ENCODE results near the gene ADGRV1.
"Not testable (repeated sequence)": the region's sequence is repeated elsewhere in the genome, so short reads cannot be mapped to it uniquely, and the experiment has no call there.

Gene ADGRV1

DNA sequence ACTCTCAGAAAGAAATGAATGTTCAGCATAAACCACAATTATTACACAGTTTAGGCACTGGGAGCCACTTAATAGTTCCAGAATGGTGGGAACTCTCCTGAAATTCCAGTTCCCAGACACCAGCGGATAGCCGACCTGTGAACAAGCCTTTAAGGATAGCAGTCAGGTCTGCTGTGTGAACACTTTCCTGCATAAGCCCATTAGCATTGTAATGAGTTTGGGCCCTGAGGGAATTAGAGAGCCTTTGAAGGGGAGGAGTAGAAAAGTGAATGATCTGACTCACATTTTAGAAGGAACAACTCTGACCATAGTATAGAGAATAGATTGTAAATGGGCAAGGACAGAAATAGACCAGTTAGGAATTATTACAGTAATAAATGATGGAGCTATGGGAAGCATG is 189.1 kb downstream of the ADGRV1 start:
- DNase-seq = no peak

DNA sequence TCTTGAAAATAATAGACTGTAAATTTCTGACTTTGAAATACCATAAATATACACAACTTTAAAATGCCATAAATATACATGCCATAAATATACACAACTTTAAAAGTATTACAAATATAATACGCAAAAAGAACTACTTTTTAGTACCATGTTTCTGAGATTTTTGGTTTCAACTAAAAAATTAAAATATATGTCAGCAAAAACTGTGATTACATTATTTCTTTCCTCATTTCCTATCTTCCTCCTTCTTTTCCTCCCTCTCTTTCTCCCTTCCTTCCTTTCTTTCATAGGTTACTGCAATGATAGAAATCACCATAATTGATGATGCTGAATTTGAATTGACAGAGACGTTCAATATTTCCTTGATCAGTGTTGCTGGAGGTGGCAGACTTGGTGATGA is 200.5 kb downstream of the ADGRV1 start:
- no peak for DNase-seq

DNA sequence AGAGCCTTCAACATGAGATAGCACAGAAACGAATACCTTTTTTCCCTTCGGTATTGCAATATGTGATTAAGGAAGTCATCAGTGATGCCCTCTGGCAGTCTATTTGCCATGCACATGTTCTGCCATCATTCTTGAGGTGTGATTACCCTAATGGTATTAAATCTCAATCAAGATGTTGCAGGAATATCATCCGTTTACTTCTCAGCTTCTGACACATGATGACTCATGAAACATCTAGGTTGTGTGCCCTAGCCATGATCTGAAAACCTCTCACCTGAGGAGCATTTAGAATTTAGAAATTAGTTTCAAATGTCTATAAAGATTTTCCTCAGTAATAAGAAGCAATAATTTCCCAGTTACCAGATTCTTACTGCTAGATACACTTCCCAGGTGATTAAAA is 209.1 kb downstream of the ADGRV1 start:
- no peak for DNase-seq

DNA sequence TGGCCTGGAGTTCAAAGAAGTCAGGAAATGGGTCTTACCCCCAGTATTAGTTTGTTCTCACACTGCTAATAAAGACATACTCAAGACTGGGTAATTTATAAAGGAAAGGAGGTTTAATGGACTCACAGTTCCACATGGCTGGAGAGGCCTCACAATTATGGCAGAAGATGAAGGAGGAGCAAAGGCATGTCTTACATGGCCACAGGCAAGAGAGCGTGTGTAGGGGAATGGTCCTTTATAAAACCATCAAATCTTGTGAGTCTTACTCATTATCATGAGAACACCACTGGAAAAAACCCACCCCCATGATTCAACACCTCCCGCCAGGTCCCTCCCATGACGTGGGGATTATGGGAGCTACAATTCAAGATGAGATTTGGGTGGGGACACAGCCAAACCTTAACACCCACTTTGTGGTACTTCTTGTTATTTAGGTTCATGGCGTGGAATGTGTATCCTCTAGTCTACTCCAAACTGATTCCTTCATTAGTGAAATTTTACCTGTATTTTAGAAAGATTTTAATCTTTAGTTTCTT is 211.5 kb downstream of the ADGRV1 start:
- not testable (repeated sequence) for DNase-seq

DNA sequence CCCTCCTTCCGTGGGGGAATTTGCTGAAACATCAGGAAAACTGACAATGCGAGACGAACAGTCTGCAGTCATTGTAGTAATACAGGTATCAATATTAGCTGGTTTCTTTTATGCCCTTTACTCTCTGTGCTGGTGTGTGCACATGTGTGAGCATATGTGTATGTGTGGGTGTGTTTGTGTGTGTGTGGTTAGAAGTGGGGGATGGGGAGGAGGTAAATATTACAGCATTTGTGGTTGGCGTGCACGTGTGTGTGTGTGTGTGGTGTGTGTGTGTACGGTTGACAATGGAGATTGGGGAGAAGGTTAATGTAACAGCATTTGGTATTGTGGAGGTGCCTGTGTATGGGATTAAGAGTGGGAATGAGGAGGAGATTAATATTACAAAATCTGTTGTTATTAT is 219.4 kb downstream of the ADGRV1 start:
- DNase-seq = no peak

DNA sequence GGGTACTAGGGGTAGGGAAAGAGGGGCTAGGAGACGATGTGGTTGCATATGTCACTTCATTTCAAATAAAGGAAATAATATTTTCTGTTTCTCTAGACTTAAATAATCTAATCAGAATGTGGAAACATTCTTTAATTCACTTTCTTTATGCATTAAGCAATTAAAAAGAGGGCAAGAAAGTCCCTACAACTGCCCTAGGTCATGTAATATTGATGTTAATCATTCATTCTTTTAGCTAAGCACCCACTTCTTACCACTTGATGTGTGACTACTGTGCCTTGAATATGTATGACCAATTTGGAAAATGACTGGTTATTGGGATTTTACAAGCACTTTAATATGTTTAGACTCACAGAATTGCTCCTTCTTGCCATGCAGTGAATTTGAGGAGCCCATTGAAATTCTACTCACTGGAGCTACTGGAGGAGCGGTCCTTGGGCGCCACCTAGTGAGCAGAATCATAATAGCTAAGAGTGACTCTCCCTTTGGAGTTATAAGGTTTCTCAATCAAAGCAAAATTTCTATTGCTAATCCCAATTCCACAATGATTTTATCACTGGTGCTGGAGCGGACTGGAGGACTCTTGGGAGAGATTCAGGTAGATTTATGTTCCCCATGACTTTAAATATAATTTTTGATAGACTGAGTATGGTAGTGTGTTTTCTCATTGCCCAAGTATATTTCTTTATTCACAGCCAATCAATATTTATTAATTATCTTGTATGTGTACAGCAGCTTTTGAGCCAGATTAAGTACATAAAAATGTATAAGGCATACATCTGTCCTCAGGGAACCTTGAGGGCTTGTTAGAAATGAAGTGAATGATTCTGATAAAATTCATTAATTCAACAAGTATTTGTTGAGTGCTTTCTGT is 225.1 kb downstream of the ADGRV1 start:
- peak; percentile 2 for DNase-seq

DNA sequence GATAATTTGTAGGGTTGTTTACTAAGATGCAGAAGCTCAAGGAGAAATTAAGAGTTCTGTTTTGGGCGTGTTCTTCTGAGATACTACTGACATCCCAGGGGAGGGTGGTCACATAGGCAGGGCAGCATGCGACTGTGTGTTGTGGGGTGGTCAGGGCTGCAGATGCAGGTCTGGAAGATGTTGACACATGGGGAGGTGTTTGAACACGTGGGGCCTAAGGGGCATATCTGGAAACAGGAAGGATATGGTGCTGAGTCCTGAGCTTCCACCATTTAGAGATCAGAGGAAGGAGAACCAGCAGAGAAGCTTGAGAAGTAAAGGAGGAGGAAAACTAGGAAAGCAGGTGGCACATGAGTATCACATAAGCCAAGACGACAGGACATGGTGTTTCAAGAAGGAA is 228.2 kb downstream of the ADGRV1 start:
- DNase-seq = no peak

DNA sequence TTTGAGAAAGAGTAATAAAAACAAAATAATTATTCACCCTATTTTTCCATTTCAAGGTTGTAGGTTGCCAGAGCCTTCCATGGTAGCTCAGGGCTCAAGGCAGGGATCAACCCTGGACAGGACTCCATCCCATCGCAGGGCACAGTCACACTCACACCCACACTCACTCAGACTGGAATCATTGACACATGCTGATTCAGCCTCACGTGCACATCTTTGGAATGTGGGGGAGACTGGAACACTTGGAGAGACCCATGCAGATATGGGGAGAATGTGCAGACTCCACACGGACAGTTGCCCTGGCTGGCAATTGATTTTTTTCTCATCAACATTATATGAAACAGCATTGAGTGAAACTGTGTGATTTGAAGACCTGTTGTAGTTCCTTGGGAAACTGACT is 234.1 kb downstream of the ADGRV1 start:
- DNase-seq = no peak

DNA sequence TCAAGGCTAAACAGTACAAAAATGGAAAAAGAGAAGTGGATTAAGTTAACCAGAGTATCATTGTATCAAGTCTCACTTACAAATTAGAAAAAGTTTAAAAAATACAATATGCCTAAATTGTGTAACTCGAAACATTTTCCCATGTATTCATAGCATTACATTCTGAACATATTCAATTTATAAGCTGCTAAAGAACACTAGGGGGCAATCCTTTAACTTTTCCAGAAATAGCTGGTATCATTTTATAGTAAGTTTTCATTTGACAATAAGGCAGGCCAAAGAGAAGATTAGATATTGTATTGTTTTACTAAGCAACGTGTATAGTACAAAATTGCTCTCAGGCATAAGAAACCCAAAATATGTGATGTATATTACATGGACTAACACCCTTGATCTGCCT is 234.6 kb downstream of the ADGRV1 start:
- DNase-seq = no peak

DNA sequence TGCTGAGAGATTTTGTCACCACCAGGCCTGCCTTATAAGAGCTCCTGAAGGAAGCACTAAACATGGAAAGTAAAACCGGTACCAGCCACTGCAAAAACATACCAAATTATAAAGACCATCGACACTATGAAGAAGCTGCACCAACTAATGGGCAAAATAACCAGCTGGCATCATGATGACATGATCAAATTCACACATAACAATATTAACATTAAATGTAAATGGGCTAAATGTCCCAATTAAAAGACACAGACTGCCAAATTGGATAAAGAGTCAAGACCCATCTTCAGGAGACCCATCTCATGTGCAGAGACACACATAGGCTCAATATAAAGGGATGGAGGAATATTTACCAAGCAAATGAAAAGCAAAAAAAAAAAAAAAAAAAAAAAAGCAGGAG is 238.3 kb downstream of the ADGRV1 start:
- DNase-seq = not testable (repeated sequence)

DNA sequence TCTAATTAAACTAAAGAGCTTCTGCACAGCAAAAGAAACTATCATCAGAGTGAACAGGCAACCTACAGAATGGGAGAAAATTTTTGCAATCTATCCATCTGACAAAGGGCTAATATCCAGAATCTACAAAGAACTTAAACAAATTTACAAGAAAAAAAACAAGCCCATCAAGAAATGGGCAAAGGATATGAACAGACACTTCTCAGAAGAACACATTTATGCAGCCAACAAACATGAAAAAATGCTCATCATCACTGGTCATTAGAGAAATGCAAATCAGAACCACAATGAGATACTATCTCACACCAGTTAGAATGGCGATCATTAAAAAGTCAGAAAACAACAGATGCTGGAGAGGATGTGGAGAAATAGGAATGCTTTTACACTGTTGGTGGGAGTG is 241.5 kb downstream of the ADGRV1 start:
- not testable (repeated sequence) for DNase-seq

DNA sequence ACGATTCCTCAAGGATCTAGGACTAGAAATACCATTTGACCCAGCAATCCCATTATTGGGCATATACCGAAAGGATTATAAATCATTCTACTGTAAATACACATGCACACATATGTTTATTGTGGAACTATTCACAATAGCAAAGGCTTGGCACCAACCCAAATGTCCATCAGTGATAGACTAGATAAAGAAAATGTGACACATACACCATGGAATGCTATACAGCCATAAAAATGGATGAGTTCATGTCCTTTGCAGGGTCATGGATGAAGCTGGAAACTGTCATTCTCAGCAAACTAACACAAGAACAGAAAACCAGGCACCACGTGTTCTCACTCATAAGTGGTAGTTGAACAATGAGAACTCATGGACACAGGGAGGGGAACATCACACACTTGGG is 241.9 kb downstream of the ADGRV1 start:
- DNase-seq = not testable (repeated sequence)

DNA sequence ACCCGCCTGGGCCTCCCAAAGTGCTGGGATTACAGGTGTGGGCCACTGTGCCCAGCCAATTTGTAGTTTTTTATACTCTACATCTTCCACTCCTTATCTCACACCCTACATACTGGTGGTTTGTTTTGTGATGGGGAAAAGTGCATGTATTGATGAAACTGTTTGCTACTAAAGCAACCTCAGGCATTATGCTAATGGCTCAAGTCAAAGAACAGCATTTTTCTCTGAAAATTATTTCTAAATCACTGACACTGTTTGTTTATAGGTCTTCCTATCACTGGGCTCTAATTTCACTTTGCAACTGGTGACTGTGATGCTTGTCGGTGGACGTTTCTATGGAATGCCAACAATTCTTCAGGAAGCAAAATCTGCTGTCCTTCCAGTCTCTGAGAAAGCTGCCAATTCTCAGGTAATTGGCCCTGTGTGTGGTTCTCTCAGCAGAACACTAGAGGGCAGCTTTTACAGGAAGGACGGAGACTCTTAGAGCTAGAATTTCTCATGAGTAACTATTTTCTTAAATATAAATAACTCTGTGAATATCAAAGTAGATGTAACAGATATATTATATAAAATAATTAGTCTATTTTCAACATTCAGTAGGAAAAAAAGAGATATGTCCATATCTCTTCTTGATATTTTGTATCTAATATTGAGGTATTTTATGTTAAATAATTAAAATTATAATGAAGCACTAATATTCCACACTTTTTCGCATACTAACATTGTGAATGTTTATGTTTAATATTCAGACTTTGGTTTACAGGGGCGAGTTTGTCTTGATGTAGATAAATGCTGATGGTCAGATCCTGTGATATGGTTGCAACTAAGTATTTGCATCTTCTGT is 244.1 kb downstream of the ADGRV1 start:
- DNase-seq = no peak

DNA sequence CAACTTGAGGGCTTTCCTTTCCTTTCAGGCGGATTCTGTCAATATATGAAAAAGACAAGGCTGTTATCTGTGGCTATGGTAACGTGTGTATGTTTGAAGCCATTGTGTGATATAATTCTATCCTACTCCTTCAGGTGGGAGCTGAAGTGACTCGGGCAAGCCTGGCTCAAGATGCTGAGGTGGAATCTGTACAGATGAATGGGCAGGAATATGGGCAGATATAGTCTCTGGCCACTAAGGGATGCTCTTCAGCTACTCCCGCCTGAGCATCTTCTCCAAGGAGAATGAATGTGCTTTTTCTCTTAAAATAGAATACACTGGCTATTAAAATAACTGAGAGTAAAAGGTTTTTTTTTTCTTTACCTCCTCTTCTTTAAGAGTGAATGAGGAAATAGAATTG is 244.8 kb downstream of the ADGRV1 start:
- no peak for DNase-seq

DNA sequence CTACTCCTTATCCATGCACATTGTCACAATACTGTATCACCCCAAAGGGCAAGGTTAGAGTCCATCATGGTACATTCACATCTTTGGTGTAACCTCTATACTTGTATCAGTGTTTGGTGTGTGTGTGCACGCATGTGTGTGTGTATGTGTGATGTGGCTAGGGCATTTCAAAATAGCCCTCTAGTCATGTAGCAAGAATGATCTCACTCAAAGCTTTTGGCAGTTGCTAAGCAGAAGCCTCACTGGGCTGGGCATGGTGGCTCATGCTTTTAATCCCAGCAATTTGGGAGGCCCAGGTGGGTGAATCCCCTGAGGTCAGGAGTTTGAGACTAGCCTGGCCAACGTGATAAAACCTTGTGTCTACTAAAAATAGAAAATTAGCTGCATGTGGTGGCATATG is 245.3 kb downstream of the ADGRV1 start:
- DNase-seq = no peak

DNA sequence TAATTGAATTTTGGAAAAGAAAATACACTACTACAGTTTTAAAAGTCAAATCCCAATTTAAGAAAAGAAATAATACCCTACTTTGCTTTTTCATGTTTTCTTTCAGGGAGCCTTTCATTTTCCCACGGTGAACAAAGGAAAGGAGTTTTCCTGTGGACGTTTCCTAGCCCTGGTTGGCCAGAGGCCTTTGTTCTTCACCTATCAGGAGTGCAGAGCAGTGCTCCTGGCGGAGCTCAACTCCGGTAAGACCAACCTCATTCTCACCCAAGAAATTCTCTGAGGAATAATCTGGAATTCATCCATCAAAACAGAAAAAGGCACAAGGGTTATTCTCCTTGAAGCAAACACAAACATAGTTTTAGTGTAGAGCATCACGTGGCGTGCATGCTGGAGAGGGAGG is 248.9 kb downstream of the ADGRV1 start:
- DNase-seq = no peak

DNA sequence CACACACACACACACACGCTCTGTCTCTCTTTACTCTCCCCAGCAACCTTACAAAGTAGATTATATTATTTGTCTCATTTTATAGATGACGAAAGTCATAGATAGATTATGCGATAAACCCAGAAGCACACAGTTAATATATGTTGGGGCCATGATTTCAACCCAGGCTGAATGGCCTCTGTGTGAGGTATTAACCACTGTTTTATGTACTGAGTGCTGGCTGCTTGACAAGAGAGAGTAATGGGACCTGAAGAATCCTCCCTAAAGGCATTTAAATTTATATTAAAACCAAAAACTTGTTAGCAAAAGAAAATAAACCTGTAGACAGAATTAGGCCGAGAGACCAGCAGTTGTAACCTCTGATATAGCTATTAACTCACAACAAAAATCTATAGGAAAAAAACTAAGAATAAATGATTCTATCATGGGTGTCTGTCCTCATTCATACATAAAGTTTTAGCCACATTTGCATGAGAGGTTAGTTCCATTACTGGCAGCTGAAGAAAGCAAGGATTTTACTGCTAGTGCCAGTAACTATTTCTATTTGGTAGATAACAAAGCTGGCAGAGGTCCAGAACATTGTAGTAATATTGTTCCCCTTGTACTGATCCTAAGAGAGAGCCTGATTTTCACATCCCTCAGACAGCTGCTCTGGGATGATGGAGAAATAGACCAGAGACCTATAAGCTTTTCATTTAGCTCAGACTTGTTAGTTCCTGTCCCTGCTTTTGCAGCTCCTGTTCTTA is 250.9 kb downstream of the ADGRV1 start:
- no peak for DNase-seq

DNA sequence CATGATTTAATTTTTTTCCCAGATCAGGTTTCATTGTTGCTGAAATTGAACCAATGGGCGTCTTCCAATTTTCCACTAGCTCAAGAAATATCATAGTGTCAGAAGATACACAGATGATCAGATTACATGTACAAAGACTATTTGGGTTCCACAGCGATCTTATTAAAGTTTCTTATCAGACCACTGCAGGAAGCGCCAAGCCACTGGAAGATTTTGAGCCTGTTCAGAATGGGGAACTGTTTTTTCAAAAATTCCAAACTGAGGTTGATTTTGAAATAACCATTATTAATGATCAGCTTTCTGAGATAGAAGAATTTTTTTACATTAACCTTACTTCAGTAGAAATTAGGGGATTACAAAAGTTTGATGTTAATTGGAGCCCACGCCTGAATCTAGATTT is 251.6 kb downstream of the ADGRV1 start:
- no peak for DNase-seq

DNA sequence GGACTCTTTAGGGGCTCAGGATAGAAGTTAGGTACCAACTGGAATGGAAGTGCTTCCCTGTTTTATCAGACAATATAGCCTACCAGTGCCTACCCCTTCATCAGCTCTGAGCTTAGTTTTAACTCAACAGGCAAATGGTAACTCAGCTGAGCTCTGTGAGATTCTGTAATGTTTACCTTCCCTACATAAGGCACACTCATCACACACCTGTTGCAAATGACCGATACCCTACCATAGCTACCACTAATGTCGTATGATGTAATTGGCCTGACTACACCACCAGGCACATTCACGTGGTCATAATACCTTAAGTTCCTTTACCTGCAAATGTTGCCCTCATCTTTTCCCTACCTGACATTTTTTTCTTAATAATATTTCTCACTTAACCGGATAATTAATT is 254.8 kb downstream of the ADGRV1 start:
- no peak for DNase-seq

DNA sequence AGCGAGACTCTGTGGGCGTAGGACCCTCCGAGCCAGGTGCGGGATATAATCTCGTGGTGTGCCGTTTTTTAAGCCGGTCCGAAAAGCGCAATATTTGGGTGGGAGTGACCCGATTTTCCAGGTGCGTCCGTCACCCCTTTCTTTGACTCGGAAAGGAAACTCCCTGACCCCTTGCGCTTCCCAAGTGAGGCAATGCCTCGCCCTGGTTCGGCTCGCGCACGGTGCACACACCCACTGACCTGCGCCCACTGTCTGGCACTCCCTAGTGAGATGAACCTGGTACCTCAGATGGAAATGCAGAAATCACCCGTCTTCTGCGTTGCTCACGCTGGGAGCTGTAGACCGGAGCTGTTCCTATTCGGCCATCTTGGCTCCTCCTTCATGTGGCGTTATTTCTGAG is 263.5 kb downstream of the ADGRV1 start:
- DNase-seq = not testable (repeated sequence)

DNA sequence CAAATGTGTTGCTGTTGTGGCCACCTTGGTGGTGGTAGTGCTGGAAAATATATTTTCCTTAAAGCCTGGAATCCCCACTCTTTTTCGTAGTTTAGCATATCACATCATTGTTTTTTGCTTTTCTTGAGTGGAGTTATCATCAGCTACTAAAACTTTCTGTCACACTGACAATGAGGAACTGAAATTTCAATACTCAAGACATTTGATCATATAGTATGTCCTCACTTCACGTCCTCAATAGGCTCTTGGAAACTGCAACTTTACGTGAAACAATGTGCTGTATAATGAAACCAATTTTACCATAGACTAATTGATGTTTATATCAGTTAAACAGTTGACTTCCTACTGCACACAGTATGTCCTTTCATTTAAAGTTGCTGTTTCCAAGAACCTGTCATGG is 265.8 kb downstream of the ADGRV1 start:
- no peak for DNase-seq

DNA sequence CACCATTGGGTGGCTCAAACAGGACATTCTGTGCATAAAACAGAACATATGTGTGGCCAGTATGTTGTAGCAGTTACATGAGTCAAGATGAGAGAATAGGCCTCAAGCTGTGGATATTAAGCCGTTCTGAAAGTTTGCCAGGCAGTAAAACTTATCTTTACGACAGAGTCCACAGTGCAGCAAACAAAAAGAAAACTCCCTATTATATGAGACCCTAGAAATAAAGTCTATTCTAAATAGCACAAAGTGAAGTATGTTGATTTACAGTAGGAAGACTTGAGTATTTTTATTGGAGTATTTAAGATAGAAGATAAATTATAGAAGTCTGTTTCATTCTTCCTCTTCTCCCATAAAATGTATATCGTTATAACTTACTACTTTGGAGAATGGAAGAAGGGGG is 271.5 kb downstream of the ADGRV1 start:
- DNase-seq = no peak

DNA sequence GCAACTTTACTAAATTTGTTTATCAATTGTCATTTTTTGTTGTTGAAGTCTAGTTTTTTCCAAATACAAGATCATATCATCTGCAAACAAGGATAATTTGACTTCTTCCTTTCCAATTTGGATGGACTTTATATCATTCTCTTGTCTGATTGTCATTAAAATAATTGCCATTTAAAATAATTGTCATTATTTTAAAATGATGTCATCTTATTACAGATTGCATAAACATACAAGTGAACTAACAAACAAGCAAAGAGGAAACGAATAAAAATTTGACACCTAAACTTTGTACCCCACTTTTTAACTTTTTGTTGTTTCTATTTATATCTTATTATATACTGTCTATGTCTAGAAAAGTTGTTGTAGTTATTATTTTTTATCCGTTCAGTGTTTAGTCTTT is 275.2 kb downstream of the ADGRV1 start:
- no peak for DNase-seq
